Globus pallidus (tissue), 1 donor: ENCODE data around the gene TMEM41B.
"Not testable (repeated sequence)": the region's sequence is repeated elsewhere in the genome, so short reads cannot be mapped to it uniquely, and the experiment has no call there.

ENCODE experiments used
- DNase-seq: peaks from one replicate; pipeline ENCODE4 v3.0.0-alpha.2; 2015; ENCODE audit warnings: low spot score

Gene TMEM41B

DNA sequence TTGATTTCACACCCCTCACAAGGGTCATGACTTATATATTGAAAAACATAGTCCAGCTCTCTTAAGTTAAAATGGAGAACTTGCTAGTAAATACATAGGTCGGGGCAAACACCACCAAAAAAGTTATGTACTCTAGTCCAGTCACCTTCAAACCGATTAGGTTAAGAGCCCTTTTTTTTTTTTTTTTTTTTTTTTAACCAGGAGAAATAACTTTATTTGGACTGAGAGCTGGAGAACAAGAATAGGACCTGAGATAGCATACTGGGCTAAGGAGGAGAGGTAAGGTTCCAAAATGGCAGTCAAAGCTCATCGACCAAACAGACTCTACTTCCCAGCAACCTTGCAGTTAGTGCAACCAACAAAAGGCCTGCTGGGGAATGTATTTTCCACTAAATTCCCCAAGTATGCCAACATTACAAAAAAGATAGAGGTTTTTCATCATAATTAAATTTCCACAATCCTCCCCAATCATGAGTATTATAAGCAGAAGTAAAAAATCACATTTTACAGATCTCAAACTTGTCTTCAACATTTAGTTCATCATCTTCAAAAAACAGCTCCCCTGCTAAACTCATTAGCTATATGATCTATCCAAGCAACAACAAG, 3.8 kb downstream of the TMEM41B start:
- no peak for DNase-seq

DNA sequence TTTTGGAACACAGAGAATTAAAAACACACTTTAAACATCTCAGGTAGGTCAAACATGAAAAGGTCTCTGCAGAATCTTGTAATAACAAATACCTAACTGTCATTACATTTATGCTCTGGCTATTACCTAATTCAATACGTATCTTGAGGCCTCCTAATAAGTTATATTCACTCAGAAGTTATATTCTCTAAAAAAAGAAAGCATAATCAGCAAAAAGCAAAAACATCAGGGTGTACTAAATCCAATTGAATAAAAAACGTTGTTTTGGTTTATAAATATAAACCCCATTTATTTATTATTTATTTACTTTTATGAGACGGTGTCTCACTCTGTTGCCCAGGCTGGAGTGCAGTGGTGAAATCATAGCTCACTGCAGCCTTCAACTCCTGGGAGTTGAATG, 10.2 kb downstream of the TMEM41B start:
- no peak for DNase-seq

DNA sequence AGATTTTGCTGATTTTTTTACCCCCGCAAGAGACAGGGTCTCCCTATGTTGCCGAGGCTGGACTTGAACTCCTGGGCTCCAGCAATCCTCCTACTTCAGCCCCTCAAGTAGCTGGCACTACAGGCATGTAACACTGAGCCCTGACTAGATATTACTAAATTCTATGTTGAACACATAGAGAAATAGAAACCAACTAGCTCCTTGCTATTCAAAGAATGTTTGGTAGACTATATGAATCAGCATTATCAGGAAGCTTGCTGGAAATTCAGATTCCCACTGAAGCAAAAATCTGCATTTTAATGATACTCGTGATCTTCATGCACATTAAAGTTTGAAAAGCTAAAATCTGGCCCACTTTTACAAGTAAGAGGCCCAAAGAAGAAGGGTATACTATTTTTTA, 11.9 kb downstream of the TMEM41B start:
- no peak for DNase-seq

DNA sequence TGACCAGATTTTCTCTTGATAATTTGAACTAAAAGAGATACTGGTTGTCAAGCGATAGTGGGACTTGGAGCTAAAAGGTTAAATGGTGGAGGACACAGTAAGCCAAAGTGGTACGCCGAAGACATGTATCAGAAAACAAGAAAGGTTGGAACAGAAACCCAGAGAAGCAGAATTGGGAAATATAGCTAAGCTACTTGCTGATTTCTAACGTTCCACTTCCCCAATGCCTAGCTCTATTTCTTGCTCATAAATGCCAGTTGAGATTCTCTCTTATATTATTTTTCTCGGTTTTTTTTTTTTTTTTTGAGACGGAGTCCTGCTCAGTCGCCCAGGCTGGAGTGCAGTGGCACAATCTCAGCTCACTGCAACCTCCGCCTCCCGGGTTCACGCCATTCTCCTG, 12.7 kb downstream of the TMEM41B start:
- no peak for DNase-seq

DNA sequence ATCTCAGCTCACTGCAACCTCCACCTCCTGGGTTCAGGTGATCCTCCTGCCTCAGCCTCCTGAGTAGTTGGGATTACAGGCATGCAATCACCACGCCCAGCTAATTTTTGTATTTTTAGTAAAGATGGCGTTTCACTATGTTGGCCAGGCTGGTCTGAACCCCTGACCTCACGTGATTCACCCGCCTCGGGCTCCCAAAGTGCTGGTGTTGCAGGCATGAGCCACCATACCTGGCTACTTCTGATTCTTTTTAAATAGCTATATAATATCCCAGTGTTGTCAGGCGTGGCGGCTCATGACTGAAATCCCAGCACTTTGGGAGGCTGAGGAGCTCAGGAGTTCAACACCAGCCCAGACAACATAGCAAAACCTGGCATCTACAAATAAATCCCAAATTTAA, 20.7 kb downstream of the TMEM41B start:
- no peak for DNase-seq

DNA sequence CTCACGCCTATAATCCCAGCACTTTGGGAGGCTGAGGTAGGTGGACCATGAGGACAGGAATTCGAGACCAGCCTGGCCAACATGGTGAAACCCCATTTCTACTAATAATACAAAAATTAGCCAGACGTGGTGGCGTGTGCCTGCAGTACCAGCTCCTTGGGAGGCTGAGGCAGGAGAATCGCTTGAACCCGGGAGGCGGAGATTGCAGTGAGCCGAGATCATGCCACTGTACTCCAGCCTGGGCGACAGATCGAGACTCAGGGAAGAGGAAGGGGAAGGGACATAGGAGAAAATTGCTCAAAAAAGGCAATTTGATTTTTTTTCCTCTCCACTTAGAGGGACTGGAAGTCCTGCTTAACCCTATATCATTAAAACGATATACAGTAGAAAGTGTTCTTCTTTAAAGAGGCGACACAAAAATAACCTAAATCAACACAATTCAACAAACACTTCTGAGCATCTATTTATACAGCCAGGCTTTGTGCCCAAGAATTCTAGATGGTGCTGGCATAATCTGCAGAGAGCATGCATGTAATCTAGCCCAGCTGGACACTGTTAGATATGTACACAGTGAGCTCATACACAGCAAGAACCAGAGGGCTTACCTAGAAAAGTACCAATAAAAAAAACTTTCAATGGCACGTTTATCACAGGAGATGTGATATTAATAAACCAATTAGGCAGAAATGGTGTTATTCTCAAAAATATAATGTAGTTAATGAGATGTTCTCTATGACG, 28.4 kb downstream of the TMEM41B start:
- DNase-seq = no peak

DNA sequence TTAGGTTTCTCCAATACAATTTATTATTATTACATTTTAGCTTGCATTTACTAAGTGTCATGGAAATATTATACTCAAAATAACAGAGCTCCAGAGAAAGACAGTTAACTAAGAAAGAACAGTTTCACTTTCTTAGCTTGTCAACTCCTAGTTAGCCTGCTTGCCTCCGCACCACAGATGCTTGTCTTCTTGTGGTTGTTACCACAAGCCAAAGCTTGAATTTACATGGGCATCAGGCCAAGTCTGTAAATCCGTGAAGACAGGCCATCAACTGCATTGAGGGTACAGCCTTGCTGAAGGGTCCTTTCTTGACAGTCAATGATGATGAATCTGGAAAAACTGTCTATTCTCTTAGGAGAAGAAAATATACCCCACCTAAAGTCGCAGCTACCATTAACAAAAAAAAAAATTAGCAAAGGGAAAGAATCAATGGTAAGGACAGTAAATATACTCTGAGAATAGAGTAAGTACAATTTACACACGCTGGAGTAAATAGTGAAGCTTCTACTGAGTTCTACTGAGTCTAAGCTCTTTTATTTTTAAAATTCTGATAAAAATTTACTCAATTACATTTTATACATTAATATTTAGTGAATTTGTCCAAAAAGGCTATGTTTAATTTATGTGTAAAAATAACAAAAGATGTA, 33.6 kb downstream of the TMEM41B start:
- DNase-seq = no peak

DNA sequence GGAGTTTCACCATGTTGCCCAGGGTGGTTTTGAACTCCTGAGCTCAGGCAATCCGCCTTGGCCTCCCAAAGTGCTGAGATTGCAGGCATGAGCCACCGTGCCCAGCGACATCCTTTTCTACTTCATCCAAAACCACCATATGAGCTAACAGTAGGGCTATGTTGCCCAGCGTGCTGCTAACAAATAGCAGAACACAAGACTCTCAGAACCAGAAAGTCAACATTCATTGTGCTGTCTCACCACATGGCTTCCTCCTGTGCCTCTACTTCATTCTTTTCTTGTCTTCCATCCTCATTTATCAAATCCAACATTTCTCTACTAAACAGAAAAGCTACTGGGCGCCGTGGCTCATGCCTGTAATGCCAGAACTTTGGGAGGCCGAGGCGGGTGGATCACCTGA, 37.2 kb downstream of the TMEM41B start:
- no peak for DNase-seq

DNA sequence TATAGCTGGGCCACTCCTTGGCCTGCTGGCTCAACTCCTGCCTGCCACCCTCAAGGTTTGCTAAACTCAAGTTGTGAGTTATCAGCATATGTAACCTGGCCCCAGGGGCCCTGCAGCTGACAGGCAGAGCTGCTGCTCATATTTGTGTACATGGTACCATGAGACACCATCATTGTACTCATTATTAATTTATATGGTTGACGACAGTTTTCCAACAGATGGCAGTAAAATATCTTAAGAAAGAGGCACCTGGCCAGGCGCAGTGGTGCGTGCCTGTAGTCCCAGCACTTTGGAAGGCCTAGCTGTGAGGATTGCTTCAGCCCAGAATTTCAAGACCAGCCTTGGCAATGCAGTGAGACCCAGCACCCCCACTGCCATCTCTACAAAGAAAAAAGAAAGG, 37.8 kb downstream of the TMEM41B start:
- DNase-seq = no peak

DNA sequence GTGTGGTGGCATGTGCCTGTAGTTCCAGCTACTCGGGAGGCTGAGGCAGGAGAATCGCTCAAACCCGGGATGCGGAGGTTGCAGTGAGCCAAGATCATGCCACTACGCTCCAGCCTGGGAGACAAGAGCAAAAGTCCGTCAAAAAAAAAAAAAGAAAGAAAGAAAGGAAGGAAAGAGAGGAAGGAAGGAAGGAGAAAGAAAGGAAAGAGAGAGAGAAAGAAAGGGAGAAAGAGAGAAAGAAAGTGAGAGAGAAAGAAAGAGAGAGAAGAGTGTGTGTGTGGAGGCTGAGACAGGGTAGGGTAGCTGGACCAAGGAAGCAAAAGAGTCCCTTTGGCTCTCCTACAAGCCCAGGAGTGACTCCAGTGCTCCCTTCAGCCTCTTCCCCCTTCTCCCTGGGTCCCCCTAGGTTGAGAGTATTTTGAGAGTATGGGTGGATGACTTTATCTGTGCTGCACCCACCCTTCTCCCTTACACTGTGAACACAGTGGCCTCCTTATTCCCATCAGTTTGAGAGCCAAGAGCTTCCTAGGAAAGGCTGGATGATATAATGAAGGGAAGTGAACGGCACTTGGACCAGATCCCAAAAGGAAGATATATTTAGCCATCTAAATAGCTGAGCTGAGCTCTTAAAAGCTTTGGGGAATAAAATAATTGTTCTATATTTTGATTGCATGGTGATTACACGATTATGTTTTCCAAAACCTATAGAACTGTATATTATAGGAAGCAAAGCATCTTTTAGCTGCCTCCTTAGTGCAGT, 39.7 kb downstream of the TMEM41B start:
- no peak for DNase-seq

DNA sequence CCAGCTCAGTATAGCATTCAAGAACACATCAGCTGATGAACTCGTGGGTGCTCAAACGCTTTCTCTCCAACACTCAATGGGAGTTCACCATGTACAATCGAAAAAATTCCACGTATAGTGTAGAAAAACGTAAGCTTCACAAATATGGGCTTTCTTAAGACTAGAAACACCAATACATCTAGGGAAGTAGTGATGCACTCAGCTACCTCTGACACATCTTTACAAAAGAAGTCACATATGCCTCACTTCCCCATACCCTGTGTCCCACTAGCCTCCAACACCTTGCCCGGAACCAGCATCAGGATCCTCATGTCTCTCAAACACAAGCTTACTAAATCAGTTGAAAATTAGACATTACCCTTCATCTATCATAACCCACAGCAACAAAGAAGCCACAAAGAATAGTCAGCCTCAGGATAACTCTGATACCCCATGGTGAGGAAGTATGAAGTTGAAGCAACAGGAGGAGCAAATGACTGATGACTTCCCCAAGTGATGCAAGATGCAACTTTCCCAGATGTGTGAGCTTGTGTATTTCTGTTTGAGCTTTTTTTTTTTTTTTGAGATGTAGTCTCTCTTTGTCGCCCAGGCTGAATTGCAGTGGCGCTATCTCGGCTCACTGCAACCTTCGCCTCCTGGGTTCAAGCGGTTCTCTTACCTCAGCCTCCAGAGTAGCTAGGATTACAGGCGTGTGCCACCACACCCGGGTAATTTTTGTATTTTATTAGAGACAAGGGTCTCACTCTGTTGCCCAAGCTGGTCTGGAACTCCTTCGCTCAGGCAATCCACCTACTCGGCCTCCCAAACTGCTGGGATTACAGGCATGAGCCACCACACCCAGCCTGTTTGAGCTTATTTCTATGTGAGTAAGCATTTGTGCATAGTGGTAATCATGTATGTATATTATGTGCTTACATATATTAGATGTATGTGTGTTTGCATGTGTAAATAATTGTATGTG, 40.7 kb downstream of the TMEM41B start:
- no peak for DNase-seq

DNA sequence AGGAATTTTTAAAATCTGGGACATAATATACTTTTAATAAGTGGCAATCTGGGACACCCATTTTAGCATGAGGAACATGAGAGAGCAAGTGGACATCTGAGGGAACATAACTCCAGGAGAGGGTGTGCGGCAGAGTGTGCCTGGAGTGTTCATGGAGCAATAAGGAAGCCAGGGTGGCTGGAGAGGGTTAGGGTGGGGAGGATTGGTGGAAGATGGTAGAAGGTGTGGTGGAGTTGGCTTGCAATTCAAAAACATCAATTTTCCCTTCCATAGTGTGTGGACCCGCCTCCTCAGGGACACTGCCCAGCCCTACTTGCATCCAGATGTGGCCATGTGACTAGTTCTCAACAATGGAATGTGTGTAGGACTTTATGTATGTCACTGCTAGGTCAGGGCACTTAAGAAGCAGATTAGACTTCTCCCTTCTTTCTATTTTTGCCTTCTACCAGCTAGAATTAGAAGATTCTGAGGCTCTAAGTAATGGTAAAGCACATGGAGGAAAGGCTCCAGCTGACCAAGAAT, 44.8 kb downstream of the TMEM41B start:
- no peak for DNase-seq

DNA sequence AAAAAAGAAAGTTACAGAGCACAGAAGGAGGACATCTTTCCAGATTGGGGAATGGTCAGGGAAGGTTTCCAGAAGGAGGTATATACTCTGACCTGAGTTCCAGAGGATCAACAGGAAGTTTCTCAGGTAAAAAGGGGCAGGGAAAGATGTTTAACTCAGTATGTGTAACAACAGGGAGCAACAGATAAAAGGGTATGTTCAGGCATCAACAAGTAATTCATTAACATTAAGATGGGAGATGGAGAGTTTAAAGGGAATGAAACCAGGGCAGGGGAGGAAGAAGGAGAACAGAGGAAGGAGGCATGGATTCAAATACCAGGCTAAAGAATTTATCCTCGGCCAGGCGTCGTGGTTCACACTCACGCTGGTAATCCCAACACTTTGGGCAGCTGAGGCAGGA, 46.7 kb downstream of the TMEM41B start:
- DNase-seq = no peak

DNA sequence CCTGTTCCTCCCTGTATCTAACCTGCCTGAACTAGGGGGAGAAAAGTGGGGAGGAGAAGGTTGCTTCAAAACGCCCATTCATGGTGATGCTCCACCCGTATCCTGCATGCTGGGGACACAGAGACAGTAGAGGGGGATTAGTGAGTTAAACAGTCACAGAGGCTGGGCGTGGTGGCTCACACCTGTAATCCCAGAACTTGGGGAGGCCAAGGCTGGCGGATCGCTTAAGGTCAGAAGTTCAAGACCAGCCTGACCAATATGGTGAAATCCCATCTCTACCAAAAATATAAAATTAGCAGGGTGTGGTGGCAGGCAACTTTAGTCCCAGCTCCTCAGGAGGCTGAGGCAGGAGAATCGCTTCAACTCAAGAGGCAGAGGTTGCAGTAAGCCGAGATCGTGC, 47.5 kb downstream of the TMEM41B start:
- no peak for DNase-seq

DNA sequence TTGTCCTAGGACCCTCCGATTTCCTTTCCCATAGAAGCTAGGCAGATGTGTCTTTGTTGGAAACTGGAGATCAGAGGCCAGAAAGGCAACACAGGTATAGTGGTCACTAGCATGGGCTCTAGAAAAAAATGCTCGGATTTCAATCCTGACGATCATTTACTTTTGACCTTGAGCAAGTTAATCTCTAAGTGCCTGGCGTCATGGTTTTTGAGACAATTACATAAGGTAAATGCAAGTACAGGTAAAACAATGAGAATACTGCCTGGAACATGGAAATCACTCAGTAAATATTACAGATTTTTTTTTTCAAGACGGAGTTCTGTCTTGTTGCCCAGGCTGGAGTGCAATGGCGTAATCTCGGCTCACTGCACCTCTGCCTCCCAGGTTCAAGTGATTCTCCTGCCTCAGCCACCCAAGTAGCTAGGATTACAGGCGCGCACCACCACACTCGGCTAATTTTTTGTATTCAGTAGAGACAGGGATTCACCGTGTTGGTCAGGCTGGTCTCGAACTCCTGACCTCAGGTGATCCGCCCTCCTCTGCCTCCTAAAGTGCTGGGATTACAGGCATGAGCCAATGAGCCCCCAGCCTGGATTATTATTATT, 48.2 kb downstream of the TMEM41B start:
- DNase-seq = no peak

DNA sequence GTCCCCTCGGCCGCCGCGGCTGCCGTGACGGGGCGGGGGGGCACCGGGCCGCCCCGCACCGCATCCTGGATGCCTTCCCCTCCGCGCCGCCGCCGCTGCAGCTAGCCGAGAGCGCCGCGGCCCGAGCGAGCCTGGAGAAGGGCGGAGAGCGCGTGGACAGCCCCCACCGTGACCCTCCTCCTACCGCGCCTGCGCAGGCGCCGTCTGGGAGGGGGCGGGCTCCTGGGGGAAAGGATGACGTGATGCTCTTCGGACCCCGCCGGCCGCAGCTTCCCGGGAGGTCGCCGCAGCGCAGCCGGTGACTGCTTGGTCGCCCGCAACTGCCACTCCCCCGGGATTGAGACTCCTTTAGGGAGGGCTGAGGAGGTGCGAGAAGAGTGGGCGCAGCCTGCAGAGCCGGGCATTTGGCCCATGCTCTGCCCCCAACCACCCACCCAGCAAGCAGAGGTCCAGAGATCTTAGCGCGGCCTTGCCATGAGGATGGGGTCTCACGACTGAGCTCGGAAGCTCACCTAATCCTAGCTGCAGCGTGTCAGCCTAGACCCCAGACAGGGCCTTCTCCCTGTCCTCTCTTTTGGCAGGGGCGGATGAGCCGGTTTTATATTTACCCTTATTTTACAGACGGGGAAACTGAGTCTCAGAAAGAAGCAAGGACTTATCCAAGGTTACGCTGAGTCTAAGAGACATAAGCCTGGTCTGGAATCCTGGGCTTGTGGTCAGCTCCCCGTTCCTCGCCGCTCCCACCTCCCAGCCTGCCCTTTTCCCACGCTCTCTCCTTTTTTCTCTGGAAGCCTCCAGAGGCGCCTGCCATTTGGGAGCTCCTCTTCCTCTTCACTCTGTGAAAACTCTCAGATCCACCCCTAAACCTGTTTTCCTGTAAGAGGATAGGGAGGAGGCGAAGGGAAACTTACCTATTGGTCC, 48.9 kb downstream of the TMEM41B start, which contains the start of gene DENND5A:
TSS of gene DENND5A (minus strand) at position 140 of the 921 bp plus-strand sequence. CDS start 281 bp downstream, outside the sequence.
- DNase-seq = peak; percentile 92

DNA sequence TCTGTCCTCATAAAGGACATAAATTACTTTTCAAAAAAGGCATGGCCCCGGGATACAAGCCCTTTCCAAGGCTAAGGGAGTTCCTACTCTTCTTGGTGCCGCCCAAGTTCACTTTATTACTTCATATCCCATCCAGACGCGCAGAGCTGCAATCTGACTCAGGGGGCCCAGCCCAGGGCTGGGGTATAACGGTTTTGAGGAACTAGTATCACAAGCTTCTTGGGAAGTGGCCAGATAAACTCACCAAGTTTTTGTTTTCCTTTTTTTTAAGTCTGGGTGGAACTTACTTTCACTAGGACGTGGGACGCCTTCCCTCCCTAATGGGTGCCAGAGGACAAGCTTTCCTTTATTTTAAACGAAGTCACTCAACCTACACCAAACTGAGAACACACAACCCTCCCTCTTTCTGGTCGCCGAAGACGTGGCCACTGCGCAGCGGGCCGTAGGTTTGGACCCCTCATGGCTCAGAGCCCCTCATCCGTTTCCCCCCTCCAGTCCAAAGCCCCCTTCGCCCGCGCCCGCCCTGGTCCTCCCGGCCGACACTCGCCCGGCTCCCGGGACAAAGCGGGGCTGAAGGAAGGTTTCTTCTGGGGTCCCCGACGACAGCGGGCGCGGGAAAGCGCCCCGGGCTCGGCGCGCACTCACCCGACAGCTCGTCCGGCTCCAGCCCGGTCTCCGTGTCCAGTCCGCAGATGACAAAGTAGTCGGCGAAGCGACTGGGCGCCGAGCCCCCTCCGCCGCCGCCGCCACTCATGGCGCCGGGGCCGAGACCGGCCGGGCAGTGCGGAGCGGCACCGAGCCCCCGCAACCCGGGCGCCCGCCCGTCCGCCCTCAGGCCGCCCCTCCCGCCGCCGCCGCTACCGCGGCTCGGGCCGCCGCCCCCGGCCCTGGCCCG, 49.8 kb downstream of the TMEM41B start:
- DNase-seq = peak; percentile 79

DNA sequence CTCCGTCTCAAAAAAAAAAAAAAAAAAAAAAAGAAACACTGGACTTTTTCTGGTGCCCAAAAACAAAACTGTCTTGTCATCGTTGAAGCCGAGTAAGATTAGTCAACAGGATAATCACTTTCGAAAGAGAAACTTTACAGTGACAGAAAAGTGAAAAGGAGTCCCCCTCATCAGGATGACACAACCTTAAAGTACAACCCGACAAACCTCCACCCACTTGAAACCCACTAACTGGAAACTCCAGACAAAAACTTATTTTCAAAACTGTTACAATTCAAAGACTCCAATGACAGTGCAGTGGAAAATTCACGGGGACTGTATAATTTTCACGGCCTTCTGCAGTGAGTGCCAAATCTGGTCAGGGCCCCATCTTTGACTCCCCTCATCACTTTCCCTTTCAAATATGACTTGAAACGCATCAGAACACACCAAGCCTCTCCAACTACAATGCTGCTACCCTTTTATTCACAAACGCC, 50.5 kb downstream of the TMEM41B start:
- DNase-seq = no peak

DNA sequence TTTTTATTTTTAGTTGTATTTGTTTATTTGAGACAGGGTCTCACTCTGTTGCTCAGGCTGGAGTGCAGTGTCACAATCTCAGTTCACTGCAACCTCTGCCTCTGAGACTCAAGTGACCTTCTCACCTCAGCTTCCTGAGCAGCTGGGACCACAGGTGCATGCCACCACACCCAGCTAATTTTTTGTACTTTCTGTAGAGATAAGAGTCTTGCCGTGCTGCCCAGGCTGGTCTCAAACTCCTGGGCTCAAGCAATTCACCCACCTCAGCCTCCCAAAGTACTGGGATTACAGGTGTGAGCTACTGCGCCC, 53.6 kb downstream of the TMEM41B start:
- DNase-seq = not testable (repeated sequence)
